AG04449 (cell line): ENCODE measurements around the gene CFAP46.

Source experiments
- CTCF ChIA-PET: fragments of 350-600 bp; formaldehyde crosslinking; extraction: SDS; loops from one replicate; lab custom pipeline; 2021; ENCODE audit warnings: antibody characterized with exemption; lab: Yijun Ruan, JAX
- POLR2A ChIA-PET: fragments of 400-600, 350-600 bp; formaldehyde crosslinking; extraction: SDS; loops from one replicate; lab custom pipeline; 2020; ENCODE audit warnings: antibody characterized with exemption, inconsistent platforms; lab: Yijun Ruan, JAX
- DNase-seq: peaks from one replicate; pipeline ENCODE4 v3.0.0-alpha.2; 2010; ENCODE audit warnings: low read depth, low spot score
- H3K4me3 ChIP-seq: 2 replicates; pipeline ENCODE4 v1.5.1; 2011; ENCODE audit warnings: low read depth, mild to moderate bottlenecking, control low read depth, low read length
- CTCF ChIP-seq: IDR thresholded peaks from one replicate; pipeline ENCODE4 v1.5.1; 2011; ENCODE audit warnings: mild to moderate bottlenecking, moderate library complexity, low read length, control low read depth, inconsistent platforms; ENCODE audit not compliant: insufficient read depth; ENCODE audit errors: missing control alignments

CFAP46 gene

DNA sequence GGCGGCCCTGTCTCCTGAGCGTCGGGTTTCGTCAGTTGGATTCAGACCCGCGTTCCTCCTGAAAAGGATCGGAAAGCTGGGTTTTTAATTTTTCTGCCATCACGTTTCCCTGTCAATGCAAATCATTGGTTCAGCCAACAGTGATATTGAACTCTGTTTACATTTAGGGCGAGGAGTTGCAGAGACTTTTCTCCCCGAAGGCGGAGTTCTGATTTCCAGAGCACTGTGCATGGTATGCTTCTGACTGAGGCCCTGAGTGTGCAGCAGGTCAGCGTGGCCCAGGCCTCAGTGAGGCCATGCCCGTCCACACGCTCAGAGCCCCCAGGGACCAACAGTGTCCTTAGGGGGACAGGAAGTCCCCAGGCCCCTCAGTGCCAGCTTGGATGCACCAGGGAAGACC is 183.5 kb downstream of the CFAP46 start:
- H3K4me3 ChIP-seq, result no peak overlapping the region
- ChIA-PET POLR2A (no interaction called here), CTCF (no interaction called here)
- DNase-seq, result no peak
- no peak for TF ChIP-seq CTCF
